ENCODE data around the gene NAA38.

- no peak for TF ChIP-seq CTCF (IDR thresholded peaks at IDR 0.05 in 4 of 5, conservative IDR thresholded peaks at IDR 0.05 in 1 of 5)
- no peak for TF ChIP-seq POLR2A (IDR thresholded peaks at IDR 0.05)
Measured at GRCh38 chr17:7824021-7824924, 33.1 kb downstream of the NAA38 start.

All from gastrocnemius medialis (tissue), 4 donors.